GM19193 (cell line): ENCODE results near the gene B4GALNT2.

Experiments
- POLR2A ChIP-seq: IDR thresholded peaks from 4 replicates; pipeline ENCODE4 v1.6.1; 2011; ENCODE audit not compliant: insufficient read depth, insufficient read length; ENCODE audit errors: extremely low read depth

B4GALNT2 gene, protein sequence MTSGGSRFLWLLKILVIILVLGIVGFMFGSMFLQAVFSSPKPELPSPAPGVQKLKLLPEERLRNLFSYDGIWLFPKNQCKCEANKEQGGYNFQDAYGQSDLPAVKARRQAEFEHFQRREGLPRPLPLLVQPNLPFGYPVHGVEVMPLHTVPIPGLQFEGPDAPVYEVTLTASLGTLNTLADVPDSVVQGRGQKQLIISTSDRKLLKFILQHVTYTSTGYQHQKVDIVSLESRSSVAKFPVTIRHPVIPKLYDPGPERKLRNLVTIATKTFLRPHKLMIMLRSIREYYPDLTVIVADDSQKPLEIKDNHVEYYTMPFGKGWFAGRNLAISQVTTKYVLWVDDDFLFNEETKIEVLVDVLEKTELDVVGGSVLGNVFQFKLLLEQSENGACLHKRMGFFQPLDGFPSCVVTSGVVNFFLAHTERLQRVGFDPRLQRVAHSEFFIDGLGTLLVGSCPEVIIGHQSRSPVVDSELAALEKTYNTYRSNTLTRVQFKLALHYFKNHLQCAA

DNA sequence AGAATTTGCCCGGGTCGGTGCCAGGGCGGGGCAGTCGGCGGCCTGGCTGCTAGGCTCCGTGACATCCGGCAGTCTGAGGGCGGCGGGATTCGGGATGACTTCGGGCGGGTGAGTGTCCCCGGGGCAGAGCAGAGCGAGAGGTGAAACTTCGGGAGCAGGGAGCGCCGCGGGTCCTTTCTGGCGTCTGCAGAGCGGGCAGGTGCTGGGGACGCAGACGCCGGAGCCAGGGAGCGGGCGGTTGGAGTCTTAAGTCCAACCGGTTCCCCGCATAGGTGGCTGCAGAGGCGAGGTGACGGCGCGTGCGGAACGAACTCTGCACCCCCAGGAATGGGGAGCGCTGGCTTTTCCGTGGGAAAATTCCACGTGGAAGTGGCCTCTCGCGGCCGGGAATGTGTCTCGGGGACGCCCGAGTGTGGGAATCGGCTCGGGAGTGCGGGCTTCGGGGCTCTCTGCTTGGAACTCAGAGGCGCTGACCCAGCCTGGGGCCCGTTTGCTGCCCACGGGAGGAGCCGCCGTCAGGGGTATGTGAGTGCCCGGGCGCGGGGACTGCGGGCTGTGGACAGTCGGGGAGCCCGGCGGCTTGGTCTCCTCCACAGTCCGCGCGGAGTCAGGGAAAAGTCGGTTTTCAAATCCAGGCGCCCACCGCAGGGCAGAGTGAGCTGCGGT, at the start of gene B4GALNT2:
TSS of gene B4GALNT2 (plus strand) at position 71 of the 666 bp plus-strand sequence. CDS start at position 95, 24 bp downstream.
- TF ChIP-seq POLR2A = no peak

DNA sequence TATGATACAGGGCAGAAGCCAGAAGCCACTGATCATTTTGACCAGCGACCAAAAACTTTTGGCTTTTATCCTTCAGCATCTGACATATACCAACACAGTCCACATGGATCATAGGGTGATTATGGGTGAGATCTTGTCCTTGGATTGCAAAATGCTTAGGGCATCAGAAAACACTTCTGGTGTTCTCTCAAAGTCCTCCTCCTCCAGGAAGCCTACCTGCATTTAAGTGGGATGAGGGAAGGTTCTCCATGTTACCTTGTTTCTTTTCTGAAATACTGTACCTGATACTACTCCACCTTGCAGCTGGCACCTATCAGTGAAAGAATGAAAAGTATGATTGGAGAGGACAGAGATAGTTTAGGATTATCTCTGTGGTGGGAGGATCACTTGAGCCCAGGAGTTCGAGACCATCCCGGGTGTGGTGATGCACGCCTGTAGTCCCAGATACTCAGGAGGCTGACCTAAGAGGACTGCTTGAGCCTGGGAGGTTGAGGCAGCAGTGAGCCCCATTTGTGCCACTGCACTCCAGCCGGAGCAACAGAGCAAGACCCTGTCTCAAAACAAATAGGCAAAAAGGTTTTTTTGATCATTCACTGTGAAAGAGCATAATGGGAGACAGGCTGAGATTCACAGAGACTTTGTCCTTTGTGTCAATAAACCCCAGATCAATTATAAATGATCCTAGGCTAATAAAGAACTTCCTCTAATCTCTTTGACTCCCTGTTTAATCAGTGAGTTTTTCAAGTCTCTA, 46.8 kb upstream of the B4GALNT2 start:
- no peak for TF ChIP-seq POLR2A

DNA sequence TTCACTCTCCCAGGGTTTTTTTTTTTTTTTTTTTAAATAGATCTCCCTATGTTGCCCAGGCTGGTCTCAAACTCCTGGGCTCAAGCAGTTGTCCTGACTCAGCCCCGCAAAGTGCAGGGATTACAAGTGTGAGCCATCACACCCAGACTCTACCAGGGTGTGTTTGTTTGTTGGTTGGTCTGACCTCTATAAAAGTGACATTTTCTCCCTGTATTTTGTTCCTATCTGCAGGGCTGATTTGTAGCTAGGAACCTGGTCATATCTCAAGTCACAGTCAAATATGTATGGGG, 46.3 kb upstream of the B4GALNT2 start:
- TF ChIP-seq POLR2A = no peak

DNA sequence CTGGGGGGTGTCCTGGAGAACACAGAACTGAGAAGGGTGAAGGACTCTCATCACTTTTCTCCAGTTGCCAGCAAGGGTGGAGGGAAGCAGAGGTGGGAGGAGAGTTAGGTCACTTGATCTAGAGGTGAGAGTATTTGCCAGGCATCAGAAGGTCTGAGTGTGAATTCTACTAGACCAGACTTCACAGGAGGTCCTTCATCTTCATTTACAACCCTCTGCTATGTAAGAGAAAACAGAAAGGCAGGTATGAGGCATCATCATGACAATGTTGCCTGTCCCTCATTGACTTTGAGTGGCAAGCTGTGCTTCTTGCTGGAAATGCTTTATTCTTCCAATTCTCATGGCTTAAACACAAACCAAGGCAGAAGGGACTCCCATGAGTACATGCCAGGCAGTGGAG, 45.9 kb upstream of the B4GALNT2 start:
- TF ChIP-seq POLR2A = no peak

DNA sequence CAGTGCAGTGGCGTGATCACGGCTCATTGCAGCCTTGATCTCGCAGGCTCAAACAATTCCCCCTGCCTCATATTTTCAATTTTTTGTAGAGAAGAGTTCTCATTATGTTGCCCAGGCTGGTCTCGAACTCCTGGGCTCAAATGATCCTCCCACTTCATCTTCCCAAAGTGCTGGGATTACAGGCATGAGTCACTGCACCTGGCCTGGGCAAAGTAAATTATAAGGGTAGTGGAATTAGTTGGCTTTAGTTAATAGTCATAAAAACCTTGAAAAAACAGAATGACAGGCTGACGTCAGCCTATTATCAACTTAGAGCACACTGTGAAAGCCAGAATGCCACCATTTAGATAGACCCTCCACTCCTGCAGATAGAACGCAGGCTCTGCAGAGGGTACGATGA, 43.5 kb upstream of the B4GALNT2 start:
- TF ChIP-seq POLR2A = no peak

DNA sequence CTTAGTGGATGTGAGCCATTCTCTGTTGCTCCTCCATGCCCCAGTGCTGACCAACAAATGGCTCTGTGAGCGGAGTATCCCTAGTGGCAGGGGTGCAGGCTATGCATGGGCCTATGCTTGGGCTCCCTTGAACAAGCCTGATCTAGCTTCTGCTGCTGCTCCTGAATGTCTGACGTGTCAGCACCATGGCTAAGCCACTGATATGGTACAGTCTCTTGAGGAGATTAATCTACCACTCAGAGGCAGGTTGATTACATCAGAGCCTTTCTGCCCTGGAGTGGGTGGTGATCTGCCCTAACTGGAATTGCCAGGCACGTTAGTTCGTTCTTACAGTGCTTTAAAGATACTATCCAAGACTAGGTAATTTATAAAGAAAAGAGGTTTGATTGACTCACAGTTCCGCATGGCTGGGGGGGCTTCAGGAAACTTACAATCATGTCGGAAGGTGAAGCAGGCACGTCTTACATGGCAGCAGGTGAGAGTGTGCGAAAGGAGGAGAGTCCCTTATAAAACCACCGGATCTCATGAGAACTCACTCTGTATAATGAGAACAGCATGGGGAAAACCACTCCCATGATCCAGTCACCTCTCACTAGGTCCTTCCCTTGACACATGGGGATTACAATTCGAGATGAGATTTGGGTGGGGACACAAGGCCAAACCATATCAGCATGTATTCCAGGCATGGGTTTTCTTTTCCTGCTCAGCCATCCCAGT, 41.5 kb upstream of the B4GALNT2 start:
- TF ChIP-seq POLR2A = no peak

DNA sequence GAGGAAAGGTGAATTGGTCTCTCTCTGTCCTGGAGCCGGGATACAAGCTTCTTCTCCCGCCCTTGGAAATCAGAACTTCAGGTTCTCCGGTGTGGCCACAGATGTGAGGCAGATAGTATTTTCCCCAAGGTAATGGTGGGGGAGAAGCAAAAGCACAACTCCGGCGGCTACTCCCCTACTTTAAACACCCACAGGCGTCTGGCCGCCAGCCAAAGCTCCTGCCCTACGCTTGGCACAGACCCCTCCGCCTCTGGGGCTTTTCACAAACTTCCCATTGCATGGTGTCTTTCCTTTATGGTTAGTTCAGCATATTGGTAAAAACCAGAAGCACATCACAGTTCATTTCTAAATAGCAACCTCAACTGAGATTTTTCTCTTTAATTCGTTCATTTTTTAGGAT, 39.4 kb upstream of the B4GALNT2 start:
- TF ChIP-seq POLR2A = no peak

DNA sequence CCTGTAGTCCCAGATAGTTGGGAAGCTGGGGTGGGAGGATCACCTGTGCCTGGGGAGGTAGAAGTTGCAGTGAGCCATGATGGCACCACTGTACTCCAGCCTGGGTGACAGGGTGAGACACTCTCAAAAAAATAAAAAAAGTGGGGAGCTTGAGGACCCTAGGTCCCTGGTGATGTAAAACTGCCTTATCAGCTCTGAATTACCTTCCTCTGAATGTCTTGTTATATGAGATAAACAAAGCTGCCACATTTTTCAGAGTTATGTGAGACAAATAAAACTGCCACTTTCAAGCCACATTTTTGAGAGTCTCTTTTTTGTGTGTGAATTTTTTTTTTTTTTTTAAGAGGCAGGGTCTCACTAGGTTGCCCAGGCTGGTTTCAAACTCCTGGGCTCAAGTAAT, 32.0 kb upstream of the B4GALNT2 start:
- no peak for TF ChIP-seq POLR2A

DNA sequence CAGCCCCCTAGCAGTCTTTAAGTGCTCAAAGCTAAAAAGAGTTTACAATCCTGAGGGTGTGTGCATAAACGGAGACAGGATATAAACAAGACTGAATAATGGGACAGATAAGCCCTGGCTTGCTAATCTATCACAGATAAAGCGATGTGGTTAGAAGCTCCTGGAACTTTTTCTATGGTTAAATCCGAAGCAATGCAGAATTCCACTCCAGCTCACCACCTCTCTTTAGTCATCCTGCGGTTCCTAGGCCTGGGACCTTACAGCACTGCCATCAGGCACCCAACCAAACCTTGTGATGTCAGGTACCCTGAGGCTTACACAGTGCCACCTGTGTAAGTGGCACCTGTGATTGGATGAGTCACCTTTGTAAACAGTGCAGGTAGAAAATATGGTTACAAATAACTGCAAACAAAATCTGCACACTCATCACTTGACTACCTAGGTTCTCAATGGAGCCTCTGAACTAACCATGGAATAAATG, 31.5 kb upstream of the B4GALNT2 start:
- no peak for TF ChIP-seq POLR2A

DNA sequence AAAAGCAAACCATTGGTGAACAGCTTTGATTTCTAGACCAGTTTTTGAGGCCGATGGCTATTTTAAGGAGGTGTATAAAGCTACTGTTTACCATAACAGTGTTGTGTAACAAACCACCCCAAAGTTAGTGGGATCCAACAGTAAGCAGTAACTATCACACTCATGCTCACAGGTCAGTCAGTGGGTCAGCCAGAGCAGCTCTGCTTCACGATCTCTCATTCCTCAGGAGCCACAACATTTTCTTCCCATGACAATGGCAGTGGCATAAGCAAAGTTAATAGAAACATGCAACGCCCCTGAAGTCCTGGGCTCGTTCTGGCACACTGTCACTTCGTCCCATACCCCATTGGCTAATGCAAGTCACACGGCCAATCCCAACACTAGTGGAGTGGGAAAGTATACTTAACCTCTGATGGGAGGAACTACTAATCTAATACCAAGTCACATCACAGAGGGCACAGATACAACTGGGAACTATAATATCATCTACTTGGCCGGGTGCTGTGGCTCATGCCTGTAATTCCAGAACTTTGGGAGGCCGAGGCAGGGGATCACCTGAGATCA, 28.0 kb upstream of the B4GALNT2 start:
- no peak for TF ChIP-seq POLR2A

DNA sequence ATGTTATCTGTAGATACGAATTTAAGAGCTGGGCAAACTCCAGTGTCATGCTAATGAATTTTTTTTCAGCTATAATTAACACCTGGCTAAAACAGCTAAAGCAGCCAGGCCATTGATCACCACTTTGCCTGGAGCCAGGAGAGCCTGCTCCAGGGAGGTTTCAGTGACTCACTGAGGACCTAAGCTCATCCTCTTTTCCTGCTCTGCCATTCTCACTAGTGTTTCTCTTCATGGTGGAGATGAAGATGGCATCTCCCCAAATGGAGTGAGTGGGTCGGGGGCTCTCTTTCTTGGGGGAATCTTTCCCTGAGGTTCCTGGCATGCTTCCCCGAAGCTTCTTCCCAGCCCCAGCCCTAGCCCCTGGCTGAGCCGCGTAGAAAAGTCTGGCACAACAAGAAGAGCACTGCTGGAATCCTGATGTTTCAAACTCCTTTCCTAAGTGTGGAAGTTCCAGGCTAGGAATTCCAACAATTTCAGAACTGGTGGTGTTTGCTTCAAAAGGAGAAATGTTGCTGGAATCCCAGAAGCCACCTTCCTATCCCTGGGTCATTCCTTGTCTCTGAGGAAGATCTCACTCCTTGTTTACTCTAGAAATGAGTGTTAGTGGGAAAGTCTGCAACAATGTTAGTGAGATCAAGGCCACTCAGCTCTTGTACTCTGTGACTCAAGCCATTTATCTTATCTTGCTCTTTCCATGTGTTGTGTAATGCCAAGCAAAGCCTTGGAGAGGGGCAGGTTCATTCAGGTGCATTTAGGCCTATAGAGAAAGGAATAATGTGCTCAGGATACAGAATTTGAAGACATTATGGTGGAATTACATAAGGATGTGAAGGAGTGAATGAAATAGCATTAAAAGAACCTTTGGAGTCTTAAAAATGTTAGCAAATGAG, 26.0 kb upstream of the B4GALNT2 start:
- TF ChIP-seq POLR2A = no peak

DNA sequence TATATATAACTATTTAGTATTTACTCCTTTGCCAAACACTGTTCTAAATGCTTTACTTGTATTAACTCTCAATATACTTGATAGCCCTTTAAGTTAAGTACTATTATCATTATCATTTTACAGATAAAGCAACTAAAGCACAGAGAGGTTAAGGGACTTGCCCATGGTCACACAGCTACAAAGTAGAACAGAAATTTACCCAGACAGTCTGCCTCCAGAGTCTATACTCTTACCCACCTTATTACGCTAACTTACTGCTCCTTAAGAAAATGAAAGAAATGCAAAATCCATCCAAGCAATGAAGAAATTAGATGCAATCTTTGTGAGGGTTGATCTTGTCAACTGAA, 25.4 kb upstream of the B4GALNT2 start:
- TF ChIP-seq POLR2A = no peak

DNA sequence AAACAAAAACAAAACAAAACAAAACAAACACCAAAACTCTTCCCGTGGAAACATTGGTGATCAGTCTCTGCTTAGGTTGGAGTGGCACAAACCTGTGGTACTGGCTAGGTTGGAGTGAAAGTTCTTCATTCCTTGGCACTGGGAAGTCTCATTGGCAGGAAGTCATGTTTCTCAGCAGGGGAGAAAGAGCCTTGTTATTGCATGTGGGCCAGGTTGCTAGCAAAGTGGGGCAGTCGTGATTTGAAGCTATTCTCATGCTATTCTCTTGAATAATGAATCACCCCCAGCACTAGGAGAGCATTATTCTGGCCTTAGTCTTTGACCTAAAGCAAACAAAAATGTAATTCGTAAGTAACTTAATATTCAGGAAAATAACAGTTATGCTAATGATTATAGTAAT, 24.3 kb upstream of the B4GALNT2 start:
- no peak for TF ChIP-seq POLR2A

DNA sequence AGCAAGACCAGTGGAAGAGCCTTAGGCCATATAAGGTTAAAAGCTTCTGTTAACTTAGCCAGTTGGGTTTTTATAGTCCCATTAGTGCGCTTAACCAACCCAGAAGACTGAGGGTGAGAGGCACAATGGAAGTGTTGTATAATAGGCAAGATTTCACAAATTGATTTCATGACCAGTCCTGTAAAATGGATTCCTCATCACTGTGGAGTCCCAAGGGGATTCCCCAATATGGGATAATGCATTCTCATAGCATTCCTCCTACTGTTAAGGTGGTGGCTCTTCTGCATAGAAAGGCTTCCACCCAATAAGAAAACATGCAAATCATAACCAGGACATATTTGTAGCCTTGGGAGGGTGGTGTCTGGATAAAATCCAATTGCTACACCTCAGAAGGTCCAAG, 22.1 kb upstream of the B4GALNT2 start:
- no peak for TF ChIP-seq POLR2A
